CD4-positive, alpha-beta T cell (primary cell): ENCODE data around the gene RPTOR. TPM values are rescaled to one million over a fixed set of nuclear protein-coding genes. Genes with fewer than 3 reads are reported as not detected.

Experiments
- ATAC-seq: fragments of 200-7000 bp; cut with Tn5 transposase; one replicate; pipeline ENCODE4 v1.10.0; 2022; ENCODE audit warnings: mild to moderate bottlenecking; ENCODE audit not compliant: poor library complexity
- CTCF ChIA-PET: fragments of 350-600 bp; sonication (Branson Sonifier 250); formaldehyde crosslinking; loops from one replicate; lab custom pipeline; 2021; ENCODE audit warnings: antibody characterized with exemption, inconsistent platforms; lab: Charles Lee
- POLR2A ChIA-PET: fragments of 350-600 bp; sonication (Branson Sonifier 250); formaldehyde crosslinking; loops from one replicate; lab custom pipeline; 2021; ENCODE audit warnings: antibody characterized with exemption, inconsistent platforms; lab: Charles Lee
- DNase-seq, 14 experiments: peaks; one replicate each; pipeline ENCODE4 v3.0.0-alpha.2; 2013 to 2020; ENCODE audit warnings: mixed read lengths in 2 of 14
- H3K27ac ChIP-seq, 2 donors: one replicate each; pipeline versions ENCODE4 v1.5.1 to v1.7.0; 2013; ENCODE audit warnings: low read length in 2 of 2, low read depth in 1 of 2, mild to moderate bottlenecking in 1 of 2
- H3K27me3 ChIP-seq, 2 experiments: 1 replicate in 1 of 2; 2 replicates in 1 of 2; pipeline versions ENCODE4 v1.6.1 to v1.7.0; 2013; ENCODE audit warnings: low read length in 2 of 2, control low read depth in 1 of 2, mild to moderate bottlenecking in 1 of 2, moderate library complexity in 1 of 2; ENCODE audit not compliant: insufficient read depth in 2 of 2, control insufficient read depth in 1 of 2
- H3K36me3 ChIP-seq: one replicate; pipeline ENCODE4 v1.6.1; 2013; ENCODE audit warnings: low read length, control low read depth; ENCODE audit not compliant: insufficient read depth
- H3K4me1 ChIP-seq: one replicate; pipeline ENCODE4 v1.6.1; 2013; ENCODE audit warnings: low read length, control low read depth; ENCODE audit not compliant: insufficient read depth
- H3K4me3 ChIP-seq: one replicate; pipeline ENCODE4 v1.5.1; 2013; ENCODE audit warnings: mild to moderate bottlenecking, low read length, moderate library complexity
- H3K9me3 ChIP-seq, 2 experiments: 1 replicate in 1 of 2; 2 replicates in 1 of 2; pipeline versions ENCODE4 v1.6.1 to v1.7.0; 2013; ENCODE audit warnings: low read length in 2 of 2, mild to moderate bottlenecking in 2 of 2, control low read depth in 1 of 2, moderate library complexity in 1 of 2; ENCODE audit not compliant: control insufficient read depth in 1 of 2, insufficient read depth in 1 of 2
- H3K27ac Mint-ChIP-seq: one replicate; pipeline ENCODE4 v1.8.0; 2020; ENCODE audit warnings: mixed read lengths
- H3K27me3 Mint-ChIP-seq: one replicate; pipeline ENCODE4 v1.8.0; 2021; ENCODE audit warnings: mixed read lengths
- H3K36me3 Mint-ChIP-seq: one replicate; pipeline ENCODE4 v1.8.0; 2021; ENCODE audit warnings: low read depth, mixed read lengths
- H3K4me1 Mint-ChIP-seq: one replicate; pipeline ENCODE4 v1.8.0; 2021; ENCODE audit warnings: low read depth, mixed read lengths
- H3K4me3 Mint-ChIP-seq: one replicate; pipeline ENCODE4 v1.8.0; 2020; ENCODE audit warnings: mild to moderate bottlenecking, mixed read lengths
- H3K9me3 Mint-ChIP-seq: one replicate; pipeline ENCODE4 v1.8.0; 2020; ENCODE audit warnings: mixed read lengths
- intact Hi-C, 2 experiments: fragments of 100-400 bp; cut with DNase I in 1 of 2; cut with micrococcal nuclease in 1 of 2; formaldehyde crosslinking; loops; one replicate each; pipeline versions ENCODE4 v1.15.1 to v1.9.0; 2023 to 2025; cut with DNase I, micrococcal nuclease
- total RNA-seq, 174 experiments: library from RNA in 2 of 174; stranded (reverse) in 2 of 174; gene quantifications; one replicate each; pipeline ENCODE4 v1.2.3 and lab custom pipeline; 2021 to 2026
- TF ChIP-seq, protein P1 (sequence below): fragments of 200-600 bp; IDR thresholded peaks from one replicate; pipeline ENCODE4 v1.8.0; 2022; ENCODE audit warnings: antibody characterized with exemption, mild to moderate bottlenecking

The RPTOR gene
- total RNA-seq, 2 experiments from 2014 or later, result 45.0 to 47.1 TPM

DNA sequence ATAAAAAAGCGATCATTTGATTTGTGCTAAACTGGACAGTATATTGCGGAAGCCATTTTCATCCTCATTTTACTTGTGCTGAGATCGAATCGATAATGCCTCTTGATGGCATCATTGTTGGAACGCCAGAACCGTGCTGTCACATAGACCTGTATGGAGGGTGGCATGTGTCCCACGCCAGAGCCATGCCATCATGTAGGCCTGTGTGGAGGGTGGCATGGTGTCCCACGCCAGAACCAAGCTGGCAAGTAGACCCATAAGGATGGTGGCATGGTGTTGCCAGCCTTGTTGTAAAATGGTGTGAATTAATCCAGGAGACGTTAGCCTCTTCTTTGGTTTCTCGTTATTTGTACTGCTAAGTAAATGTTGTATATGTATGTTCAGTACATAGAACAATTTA lies 224.3 kb downstream of the RPTOR start:
- no peak overlapping the region for H3K27ac ChIP-seq
- intact Hi-C loops, result no loop called here
- no peak overlapping the region for H3K4me3 ChIP-seq
- H3K9me3 ChIP-seq, result no peaks in the 10 kb centered on the region
- H3K9me3 Mint-ChIP-seq, result no peaks in the 10 kb centered on the region
- H3K4me1 Mint-ChIP-seq, result peaks cover 71% of the 10 kb centered on the region
- H3K4me1 ChIP-seq, result peaks cover 45% of the 10 kb centered on the region
- no peak for DNase-seq
- H3K27me3 Mint-ChIP-seq, result no peaks in the 10 kb centered on the region
- H3K27me3 ChIP-seq, result no peaks in the 10 kb centered on the region
- CTCF ChIA-PET, result no interaction called here
- ATAC-seq, result no peak
- TF ChIP-seq, protein P1, sequence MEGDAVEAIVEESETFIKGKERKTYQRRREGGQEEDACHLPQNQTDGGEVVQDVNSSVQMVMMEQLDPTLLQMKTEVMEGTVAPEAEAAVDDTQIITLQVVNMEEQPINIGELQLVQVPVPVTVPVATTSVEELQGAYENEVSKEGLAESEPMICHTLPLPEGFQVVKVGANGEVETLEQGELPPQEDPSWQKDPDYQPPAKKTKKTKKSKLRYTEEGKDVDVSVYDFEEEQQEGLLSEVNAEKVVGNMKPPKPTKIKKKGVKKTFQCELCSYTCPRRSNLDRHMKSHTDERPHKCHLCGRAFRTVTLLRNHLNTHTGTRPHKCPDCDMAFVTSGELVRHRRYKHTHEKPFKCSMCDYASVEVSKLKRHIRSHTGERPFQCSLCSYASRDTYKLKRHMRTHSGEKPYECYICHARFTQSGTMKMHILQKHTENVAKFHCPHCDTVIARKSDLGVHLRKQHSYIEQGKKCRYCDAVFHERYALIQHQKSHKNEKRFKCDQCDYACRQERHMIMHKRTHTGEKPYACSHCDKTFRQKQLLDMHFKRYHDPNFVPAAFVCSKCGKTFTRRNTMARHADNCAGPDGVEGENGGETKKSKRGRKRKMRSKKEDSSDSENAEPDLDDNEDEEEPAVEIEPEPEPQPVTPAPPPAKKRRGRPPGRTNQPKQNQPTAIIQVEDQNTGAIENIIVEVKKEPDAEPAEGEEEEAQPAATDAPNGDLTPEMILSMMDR, result no peak
- H3K36me3 Mint-ChIP-seq, result peaks cover 19% of the 10 kb centered on the region
- no peak overlapping the region for H3K4me3 Mint-ChIP-seq
- H3K36me3 ChIP-seq, result peaks cover 8% of the 10 kb centered on the region
- POLR2A ChIA-PET, result no interaction called here
- peak overlapping the region; percentile 50 for H3K27ac Mint-ChIP-seq

DNA sequence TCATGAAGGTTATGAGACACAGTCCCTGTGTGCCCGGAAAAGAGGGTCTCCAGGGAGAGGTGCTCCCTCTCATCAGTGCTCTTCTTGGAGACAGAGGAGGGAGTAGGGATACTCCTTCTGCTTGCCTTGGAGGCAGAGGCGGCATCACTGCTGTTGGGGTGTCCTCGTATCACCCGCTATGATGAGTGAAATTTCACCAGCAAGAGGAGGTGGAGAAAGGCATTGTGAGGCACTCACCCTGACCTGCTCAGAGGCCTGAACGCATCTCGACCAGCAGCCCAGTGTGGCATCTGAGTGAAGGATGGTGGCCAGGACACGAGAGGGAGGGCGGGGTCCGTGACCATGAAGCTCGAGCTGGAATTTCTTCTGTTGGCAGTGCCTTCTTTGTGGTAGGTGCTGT lies 224.9 kb downstream of the RPTOR start:
- POLR2A ChIA-PET, result no interaction called here
- Histone ChIP-seq H3K4me1 (peaks cover 51% of the 10 kb centered on the region), H3K9me3 (no peaks in the 10 kb centered on the region), H3K27ac (no peak overlapping the region), H3K27me3 (no peaks in the 10 kb centered on the region), H3K36me3 (peaks cover 11% of the 10 kb centered on the region), H3K4me3 (no peak overlapping the region)
- Mint-ChIP-seq H3K36me3 (peaks cover 22% of the 10 kb centered on the region), H3K27me3 (no peaks in the 10 kb centered on the region), H3K4me3 (no peak overlapping the region), H3K27ac (no peak overlapping the region), H3K9me3 (no peaks in the 10 kb centered on the region), H3K4me1 (peaks cover 76% of the 10 kb centered on the region)
- CTCF ChIA-PET, result no interaction called here
- no peak for ATAC-seq
- intact Hi-C loops, result no loop called here
- no peak for DNase-seq
- TF ChIP-seq, protein P1, result no peak

DNA sequence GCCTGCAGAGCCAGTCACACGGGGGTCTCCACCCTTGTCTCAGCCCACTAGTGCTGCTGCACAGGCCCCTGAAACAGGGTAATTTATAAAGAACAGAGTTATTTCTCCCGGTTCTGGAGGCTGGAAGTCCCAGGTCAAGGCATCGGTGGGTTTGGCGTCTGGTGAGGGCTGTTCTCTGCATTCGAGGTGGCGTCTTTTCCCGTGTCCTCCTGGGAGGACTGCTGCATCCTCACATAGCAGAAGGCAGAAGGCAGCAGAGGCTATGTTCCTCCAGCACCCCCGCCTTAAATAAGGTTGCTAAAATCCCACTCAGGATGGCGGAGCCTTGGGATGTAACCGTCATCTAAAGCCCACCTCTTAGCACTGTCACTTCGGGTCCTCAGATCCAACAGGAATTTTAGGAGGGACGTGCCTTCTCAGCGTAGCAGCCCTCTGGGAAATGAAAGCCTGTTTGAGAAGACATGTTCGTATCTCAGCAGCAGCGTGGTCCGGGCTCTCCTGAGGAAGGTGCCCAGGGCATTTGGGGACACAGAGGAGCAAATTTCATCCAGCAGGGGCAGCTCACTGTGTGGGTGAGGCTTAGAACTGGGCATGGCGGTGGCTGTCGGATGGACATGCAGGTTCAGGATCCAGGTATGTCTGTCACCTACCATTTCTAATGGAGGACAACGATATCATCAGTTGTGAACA lies 225.4 kb downstream of the RPTOR start:
- ChIA-PET CTCF (interaction anchor here (0.9 kb wide), 1 partner anchor 14 kb away, joined by 3 read pairs; no protein-coding TSS in a partner anchor), POLR2A (no interaction called here)
- DNase-seq (no peak), ATAC-seq (no peak)
- H3K36me3 ChIP-seq, result peaks cover 13% of the 10 kb centered on the region
- no peak overlapping the region for H3K27ac ChIP-seq
- peaks cover 76% of the 10 kb centered on the region for H3K4me1 Mint-ChIP-seq
- H3K27ac Mint-ChIP-seq, result peak overlapping the region; percentile 64
- H3K36me3 Mint-ChIP-seq, result peaks cover 25% of the 10 kb centered on the region
- no peak overlapping the region for H3K4me3 ChIP-seq
- H3K4me1 ChIP-seq, result peaks cover 52% of the 10 kb centered on the region
- no peaks in the 10 kb centered on the region for H3K9me3 Mint-ChIP-seq
- no peaks in the 10 kb centered on the region for H3K27me3 Mint-ChIP-seq
- H3K4me3 Mint-ChIP-seq, result no peak overlapping the region
- TF ChIP-seq, protein P1, result no peak
- H3K27me3 ChIP-seq, result no peaks in the 10 kb centered on the region
- intact Hi-C loops, result no loop called here
- H3K9me3 ChIP-seq, result no peaks in the 10 kb centered on the region
